Colon (tissue), 2 donors: ENCODE measurements around the gene LEF1.
"Not testable (repeated sequence)": the region's sequence is repeated elsewhere in the genome, so short reads cannot be mapped to it uniquely, and the experiment has no call there.

Experiments
- FAIRE-seq: peaks from 2 replicates; lab custom pipeline; 2012; peaks lifted over from hg19 to GRCh38; lab: Jason Lieb, UNC
- donor health status: control.
- donor health status: control.

The LEF1 gene

GRCh38 chr4:108058685-108059440, 109.9 kb downstream of the LEF1 start:
- no peak for FAIRE-seq

- FAIRE-seq: no peak
These were observed 112.3 kb downstream of the LEF1 start for GRCh38 chr4:108056418-108056817.

- FAIRE-seq: no peak
These were observed 112.9 kb downstream of the LEF1 start for GRCh38 chr4:108055787-108056186.

- no peak for FAIRE-seq
These were observed 114.6 kb downstream of the LEF1 start for GRCh38 chr4:108054025-108054638.

GRCh38 chr4:108053251-108053711, 115.5 kb downstream of the LEF1 start:
- FAIRE-seq: no peak

DNA sequence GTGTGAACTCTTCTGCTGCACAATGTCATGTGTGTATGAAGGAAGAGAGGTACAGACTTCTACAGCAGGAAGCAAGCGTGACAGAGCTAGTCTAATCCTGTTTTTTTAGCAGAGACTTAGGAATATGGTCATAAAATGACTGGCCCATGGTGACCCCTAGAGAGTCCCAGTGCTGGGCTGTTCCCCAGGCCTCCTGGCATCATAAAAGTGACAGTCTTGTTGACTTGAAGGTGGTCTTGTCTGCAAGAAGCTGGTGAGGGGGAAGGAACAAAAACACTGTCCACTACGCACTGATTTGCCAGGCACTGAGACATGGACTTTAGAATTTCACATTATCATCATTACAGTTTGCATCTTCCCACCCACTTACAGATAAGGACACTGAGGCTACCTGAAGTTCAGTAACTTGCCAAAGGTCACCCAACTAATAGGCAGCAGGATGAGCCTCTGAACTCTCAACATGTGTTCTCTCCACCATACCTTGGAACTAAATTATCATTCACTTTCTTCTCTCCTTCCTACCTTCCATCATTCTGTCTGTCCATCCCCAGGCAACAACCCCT, 116.1 kb downstream of the LEF1 start:
- FAIRE-seq: no peak

DNA sequence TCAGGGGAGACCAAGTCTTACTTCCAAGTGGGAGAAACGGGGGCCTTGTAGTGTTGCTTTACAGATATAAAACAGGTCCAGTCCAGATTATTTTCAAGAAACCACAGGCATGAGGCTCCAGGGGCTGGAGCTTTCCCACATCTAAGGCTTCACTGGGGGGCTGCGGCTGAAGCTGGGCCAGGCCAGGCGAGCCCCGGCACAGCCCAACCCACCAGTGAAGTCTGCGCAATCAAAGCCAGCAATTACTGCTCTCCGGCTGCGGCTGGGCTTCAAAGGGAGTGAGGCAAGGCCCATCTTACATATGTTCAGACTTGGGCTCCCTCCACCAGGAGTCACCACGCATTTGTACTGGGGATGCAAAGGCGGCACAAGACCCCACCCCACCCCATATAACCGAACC, 117.4 kb downstream of the LEF1 start:
- no peak for FAIRE-seq

GRCh38 chr4:108050166-108051111, 118.3 kb downstream of the LEF1 start:
- FAIRE-seq: not testable (repeated sequence)

GRCh38 chr4:108049406-108049805, 119.3 kb downstream of the LEF1 start:
- no peak for FAIRE-seq

DNA sequence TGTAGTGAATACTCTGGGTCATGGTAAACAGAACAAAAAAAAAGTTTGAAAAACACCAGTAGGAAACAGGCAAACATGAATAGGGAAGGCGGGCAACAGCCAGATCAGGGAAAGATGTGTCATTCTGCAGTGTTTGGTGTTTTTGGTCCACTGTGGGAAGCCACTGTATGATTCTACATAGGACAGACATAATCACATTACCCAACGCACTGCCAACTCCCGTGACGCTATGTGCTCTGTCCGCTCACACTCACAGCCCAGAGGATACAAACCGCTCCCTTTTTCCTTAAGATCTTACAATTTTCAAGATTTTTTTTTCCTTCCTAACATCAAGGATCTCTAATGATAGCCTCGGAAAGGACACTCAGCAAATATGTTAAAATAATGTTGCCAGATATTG, 119.7 kb downstream of the LEF1 start:
- FAIRE-seq: no peak

GRCh38 chr4:108048157-108048556, 120.6 kb downstream of the LEF1 start:
- FAIRE-seq: no peak

DNA sequence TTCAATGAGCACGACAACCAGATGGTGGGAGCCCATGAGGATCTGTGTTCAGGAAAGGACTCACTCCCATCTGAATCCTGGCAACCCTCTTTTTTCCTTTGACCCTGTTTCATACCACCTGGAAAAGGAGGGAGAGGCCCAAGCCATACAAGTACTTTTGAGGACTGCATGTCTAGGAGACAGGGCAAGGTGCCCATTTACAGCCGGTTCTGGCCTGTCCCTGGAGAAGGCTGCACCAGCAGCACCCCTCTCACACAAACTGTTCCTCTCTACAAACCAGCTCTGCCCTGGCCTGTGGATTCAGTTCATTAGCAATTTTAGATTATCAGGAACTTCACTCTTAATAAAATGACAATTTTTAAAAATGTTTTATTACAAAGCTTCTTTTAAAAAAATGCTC, 121.5 kb downstream of the LEF1 start:
- FAIRE-seq: no peak

DNA sequence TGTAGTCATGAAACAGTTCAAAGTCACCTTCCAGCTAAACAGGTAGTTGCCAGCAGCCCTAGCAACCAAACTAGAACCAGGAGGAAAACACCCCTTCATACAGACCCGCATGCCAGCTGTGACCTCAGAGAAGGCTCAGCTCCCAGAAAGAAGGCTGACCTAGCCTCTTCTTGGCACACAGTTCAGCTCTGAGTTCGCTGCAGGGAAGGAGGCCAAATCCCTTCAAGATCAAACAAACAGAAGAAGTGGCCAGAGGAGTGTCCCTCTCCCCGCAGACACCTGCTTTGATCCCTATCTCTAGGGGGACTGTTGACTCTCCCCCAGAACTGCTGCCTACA, 123.1 kb downstream of the LEF1 start:
- FAIRE-seq: no peak

DNA sequence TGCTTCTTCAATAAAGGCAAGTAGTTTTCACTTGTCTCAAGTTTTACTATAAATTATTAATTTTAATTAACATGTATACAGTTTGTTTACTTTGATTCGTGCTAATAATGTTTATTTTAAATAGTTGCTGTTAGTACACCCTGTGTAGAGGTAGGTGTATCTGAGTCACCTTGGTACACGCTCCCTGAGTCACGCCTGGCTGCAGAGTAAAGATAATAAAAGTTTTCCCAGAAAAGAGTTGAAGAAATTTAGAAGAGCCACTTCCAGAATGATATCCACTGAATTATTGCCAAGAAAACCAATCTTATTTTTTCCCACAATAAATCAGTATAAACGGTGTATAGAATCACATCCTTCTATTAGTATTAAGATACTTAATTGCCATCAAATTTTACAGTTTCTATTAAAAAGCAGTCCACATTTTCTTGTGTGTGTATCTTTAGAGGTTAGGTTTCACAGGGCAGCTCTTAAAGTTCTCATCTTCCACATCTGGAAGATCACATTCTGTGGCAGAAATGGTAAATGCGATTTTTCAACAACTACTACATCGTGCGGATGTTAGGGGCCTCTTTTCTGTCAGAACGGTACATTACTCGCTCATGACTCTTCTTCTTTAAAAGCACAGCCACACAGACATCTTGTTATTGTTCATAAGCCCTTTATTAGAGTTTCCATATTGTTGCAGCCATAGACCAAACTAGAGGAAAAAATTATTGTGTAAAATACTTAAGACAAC, 123.6 kb downstream of the LEF1 start:
- FAIRE-seq: no peak

- FAIRE-seq: no peak
These were observed 125.2 kb downstream of the LEF1 start for GRCh38 chr4:108043526-108043925.

GRCh38 chr4:108042927-108043326, 125.8 kb downstream of the LEF1 start:
- no peak for FAIRE-seq

DNA sequence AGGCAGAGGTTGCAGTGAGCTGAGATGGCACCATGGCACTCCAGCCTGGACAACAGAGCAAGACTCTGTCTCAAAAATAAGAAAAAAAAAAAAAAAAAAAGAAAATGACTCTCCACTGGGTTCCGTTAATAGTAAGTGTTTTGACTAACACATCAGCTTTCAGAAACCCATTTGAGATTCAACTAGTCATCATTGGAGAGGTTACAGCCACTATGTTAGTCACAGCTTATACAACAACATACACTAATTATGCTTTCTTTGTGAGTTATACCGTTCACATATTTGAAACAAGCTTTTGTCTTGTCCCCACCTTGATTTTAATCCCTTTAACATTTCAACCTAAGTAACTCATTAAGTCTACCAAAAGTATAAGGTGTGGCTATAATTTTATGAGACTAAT, 130.8 kb downstream of the LEF1 start:
- no peak for FAIRE-seq

DNA sequence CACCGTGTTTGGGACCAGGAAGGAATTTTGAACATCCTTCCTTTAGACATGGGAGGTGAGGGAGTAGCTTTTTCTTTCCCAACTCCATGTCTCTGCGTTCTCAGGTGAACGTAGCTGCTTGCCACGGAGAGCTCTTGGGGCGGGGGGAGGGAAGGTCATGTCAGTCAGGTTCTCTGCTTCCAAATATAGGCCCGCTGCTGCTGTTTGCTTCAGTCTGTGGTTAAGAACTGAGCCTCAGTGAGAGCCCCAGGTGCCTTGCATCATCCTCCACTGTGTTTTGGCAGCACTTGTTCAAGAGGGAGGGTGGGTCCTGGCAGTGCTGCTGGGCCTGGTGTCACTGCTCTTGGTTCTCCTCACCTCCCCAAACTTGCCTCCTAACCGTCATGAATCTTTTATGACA, 132.5 kb downstream of the LEF1 start:
- no peak for FAIRE-seq

DNA sequence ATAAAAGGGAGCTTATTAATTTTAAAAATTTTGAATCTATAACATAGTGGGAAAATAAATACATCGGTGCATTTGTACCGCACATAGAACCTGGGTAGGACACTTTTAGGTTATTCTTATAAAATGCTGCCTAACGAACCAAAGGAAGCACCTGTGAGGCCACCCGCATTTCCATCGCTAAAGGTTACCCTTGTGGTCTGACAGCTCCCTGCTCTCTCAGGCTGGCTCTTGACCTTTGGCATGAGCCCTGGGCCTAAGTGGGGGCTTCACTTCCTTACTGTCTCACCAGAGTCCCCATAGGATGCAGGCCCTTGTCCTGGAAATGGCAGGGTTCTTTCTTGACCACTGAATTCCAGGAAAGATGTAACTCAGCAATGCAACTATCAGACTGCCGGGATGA, 133.0 kb downstream of the LEF1 start:
- no peak for FAIRE-seq

DNA sequence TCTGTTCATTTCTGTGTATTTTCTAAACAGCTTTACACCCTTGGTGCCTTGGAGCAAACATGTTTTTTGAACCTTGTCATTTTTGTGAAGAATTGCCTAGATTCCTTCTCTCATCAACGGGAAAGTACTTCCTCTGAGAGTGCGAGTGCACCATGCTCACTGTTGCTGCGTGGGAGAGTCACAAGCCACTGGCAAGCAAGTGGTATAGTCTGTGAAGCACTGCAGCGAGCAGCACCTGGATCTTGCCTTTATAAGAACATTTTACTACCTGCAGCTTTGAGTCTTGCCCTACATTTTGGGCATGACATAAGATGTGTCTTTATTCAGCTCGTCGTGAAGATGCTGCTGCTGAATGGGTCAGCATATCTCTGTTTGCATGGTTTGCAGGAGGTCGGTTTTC, 134.2 kb downstream of the LEF1 start:
- no peak for FAIRE-seq

- FAIRE-seq: no peak
These were observed 135.4 kb downstream of the LEF1 start for GRCh38 chr4:108033348-108033747.
